NCI-H1436 (cell line): ENCODE results near the gene ATP6V1C2.

Experiments
- DNase-seq: peaks from one replicate; lab custom pipeline; 2025; lab: John Stamatoyannopoulos, UW

Gene ATP6V1C2

DNA sequence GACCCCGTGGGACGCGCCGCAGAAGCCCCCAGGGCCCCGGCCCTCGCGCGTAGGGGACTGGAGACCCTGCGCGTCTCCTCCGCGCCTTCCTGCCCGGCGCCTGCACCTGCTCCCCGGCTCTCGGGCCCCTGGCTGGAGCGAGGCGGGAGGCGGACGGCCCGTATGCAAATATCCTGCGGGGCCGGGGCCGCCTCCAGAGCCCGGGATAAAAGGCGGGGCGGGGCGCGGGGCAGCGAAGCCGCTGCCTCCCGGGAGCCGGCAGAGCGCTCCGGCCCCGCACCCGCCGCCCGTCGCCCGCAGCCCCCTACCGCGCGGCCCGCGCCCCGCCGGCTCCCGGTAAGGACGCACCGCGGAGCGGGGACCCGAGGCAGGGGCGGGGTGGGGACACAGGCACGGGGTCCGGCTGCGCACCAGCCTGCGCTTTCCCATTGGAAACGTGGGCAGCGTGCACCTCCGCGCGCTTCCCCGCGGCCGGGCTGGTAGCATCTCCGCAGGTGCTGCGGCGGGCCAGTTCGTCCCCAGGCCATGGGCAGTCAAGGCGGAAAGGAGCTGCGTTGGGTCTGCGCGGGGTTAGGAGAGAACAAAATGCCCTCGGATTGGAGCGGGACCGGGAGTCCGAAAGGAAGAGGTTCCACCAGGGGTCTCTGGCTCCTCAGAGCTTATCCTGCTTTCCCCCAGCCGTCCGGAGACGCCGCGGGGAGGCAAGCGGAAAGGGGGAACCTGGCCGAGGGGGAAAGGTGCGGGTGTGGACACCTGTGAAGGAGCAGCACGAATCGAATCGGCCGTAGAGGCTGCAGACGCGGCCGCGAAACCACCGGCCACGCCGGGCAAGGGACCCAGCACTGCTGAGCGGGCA lies at the start of gene ATP6V1C2:
TSS of gene ATP6V1C2 (plus strand) at position 235 of the 856 bp plus-strand sequence. CDS start 1,220 bp downstream, outside the sequence.
- DNase-seq, result peak; percentile 65

GRCh38 chr2:10675131-10675530 lies 46.3 kb upstream of the ATP6V1C2 start:
- no peak for DNase-seq

DNA sequence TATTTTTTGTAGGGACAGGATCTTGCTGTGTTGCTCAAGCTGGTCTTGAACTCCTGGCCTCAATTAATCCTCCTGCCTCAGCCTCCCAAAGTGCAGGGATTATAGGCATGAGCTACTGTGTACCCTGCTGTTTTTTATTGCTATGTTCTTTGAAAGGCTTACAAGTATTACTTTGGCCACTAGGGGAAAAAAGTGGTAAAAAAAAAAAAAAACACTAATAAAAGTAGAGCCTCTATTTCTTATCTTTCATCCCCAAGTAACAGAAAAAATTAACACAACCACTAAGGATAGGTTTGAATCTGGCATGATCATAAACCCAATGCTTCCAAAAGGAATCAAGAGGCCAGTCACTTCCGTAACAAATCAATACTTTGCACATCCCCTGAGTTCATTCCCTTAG lies 43.2 kb upstream of the ATP6V1C2 start:
- DNase-seq, result no peak

DNA sequence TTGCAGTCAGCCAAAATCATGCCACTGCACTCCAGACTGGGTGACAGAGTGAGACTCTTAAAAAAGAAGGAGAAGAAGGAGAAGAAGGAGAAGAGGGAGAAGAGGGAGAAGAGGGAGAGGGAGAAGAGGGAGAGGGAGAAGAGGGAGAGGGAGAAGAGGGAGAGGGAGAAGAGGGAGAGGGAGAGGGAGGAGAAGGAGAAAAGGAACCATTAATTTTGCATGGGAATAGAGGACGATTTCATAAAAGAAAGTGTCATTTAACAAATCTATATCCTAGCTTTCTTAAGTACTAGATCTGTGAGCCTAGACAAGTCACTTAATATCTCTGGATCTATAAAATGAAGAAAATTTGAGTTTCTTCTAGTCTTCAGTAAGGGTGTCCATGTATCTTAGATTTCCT lies 41.2 kb upstream of the ATP6V1C2 start:
- no peak for DNase-seq

DNA sequence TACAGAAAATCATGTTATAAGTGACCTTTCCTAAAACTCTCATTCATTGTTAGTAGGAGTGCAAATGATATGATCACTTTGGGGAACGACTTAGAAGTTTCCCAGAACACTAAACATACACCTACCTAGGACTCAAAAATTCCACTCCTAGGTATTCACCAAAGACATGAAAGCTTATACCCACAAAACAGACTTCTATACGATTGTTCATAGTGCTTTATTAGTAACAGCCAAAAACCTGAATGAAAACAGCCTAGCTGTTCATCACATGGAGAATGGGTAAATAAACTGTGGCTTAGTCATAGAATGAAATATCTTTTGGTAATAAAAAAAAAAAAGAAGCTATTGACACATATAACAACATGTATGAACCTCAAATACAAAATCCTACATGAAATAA lies 40.5 kb upstream of the ATP6V1C2 start:
- DNase-seq, result no peak

DNA sequence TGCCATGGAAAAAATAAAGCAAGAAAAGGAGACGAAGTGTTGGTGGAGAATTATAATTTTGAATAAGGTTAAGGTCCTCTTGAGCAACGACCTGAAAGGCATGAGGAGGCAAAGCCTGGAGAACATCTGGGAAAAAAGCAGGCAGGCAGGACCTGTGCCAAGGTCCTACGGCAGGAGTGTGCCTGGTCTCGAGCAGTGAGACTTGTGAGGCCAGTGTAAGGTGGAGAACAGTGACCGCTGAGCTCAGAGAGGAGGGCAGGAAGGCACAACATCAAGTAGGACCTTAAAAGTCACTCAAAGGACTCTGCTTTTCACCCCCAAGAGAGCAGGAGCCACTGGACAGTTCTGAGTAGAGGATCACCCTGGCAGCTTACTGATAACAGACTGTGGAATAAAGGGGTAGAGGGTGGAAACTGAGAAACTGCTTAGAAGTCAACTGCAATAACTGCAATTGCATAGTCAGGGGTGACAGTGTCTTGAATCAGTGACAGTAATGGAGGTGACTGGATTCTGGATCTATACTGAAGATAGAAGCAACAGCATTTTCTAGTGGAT lies 35.2 kb upstream of the ATP6V1C2 start:
- no peak for DNase-seq

DNA sequence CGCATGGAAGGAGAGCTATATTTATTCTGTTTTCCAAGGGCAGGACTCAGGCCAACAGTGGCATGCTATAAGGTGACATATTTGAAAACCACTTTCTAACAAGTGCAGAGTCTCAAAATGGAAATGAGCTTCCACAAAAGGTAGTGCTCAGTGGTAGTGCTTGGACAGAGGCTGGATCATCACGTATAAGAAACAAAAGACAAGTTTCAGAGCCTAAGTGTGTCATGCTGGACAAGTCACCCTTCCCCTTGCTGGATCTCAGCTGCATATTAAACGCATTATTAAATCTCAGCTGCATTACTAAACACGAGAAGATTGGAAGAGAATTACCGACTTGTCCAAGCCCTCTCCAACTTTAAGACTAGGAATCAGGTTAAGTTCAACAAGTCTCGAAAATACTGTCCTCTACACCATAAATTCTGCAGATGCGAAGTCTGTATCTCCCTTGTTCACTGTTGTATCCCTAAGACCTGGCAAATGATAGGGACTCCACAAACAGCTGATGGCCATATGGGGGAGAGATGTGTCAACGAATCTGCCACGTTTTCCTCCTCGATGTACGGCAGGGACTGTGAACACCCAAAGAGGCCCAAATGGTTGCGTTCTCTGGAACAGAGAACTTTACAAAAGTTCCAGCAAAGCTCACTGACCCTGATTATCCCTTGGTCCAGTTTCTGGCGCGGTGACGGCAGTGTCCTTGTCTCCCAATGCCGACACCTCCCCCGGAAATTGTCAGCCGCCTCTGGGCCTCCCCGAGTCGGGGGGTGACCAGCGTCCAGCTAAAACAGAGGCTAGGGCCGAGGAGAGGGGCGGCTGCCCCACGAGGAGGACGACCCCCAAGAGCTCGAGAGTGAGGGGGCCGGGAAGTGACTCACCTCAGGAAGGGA lies 32.3 kb upstream of the ATP6V1C2 start:
- DNase-seq, result no peak

- DNase-seq, result no peak
These were observed 29.9 kb upstream of the ATP6V1C2 start for GRCh38 chr2:10691521-10691920.

- DNase-seq, result no peak
These were observed 21.2 kb upstream of the ATP6V1C2 start for GRCh38 chr2:10700078-10700803.

DNA sequence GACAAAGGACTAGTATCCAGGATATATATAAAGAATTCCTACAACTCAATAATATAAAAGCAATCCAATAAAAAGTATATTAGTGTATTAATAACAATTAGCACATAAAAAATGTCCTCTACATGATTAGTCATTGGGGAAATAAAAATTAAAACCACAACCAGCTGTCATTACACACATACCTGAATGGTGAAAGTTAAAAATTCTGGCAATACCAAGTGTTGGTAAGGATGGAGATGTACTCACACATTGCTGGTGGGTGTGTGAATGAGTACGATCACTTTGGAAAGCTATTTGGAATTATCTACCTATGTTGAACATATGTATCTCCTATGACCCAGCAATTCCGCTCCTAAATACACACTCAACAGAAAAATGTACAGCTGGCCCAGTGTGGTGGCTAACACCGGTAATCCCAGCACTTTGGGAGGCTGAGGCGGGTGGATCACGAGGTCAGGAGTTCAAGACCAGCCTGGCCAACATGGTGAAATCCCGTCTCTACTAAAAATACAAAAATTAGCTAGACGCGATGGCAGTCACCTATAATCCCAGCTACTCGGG lies 17.3 kb upstream of the ATP6V1C2 start:
- DNase-seq, result no peak

GRCh38 chr2:10706033-10706432 lies 15.4 kb upstream of the ATP6V1C2 start:
- DNase-seq, result no peak

GRCh38 chr2:10707831-10708230 lies 13.6 kb upstream of the ATP6V1C2 start:
- DNase-seq, result no peak

- peak; percentile 37 for DNase-seq
These were observed 12.0 kb upstream of the ATP6V1C2 start for GRCh38 chr2:10709290-10709939.

DNA sequence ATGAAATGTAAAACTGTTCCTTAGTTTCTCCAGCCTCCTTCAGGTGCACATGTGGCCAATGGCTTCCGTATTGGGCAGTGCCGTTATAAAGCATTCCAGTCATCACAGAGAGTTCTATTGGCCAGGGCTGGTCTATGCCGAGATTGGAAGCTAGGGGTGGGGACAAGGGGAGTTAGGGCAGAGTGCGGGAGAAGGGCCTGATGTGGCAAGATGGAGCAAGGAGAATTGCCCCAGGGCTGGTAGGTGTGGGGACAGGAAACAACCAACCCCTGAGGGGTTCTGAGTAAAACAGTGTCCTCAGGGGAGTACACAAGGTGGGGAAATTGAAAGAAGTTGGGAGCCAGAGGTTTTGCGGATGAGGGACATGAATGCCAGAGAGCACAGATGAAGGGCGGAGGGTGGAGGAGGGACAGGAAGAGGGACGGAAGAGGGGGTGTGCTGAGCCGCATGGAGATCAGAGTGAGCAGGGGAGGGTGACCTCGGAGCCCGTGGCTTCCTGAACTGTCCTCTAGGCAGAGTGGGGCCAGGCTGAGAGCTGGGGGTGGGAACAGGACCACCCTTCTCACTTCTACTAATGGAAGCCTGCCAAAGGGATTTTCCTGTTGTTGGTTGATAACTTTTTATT lies 9.1 kb upstream of the ATP6V1C2 start:
- no peak for DNase-seq

- DNase-seq, result no peak
These were observed 4.8 kb upstream of the ATP6V1C2 start for GRCh38 chr2:10716581-10716980.

DNA sequence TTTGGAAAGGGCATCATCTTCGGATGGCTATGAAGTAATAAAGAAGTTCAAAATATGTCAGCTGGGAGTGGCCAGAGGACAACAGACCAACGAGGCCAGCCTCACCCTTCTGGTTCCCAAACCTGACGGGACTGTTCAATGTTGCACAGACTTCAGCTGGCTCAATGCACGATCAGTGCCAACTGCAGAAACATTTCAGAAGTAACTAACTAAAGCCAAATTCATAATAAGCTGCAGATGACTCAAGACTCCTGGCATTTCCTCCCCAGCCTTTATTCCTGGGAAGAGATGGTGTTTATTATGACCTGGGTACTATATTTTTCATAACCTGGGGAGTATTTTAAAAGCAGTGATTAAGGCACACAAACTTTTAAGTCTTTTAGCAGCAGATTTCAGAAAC lies 3.8 kb upstream of the ATP6V1C2 start:
- no peak for DNase-seq

- DNase-seq, result no peak
These were observed 1.1 kb upstream of the ATP6V1C2 start for GRCh38 chr2:10720306-10720705.

GRCh38 chr2:10720947-10721395 lies 459 bp upstream of the ATP6V1C2 start:
- DNase-seq, result peak; percentile 36

DNA sequence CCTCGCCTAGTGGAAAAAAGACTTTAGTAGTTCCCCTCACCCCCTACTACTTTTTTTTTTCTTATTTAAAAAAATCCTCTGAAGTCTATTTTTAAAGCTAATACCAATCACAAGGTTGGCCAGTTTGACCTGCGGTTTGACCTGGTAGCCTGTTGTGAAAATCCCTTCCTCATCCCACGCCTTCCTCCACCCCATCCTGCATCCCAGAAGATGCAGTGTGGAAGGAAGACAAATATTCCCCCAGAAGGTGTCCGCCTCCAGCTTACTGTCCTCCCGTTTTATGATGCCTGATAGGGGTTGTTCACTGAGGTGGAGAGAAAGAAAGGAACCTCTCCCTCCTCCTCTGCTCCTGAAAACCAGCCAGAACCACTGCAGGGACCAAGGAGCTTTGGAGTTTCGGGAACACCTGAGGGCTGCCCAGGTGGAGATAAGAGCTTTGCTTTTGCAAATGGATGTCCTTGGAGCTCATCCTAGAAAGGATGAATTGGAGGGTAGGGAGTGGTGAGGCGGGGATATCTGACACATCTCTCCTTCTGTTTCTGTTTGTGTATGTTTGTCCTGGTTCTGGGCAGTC lies 909 bp downstream of the ATP6V1C2 start:
- no peak for DNase-seq

- no peak for DNase-seq
These were observed 11.6 kb downstream of the ATP6V1C2 start for GRCh38 chr2:10732924-10733565.
